DMS53 treated with DMSO at 0.1 percent for 48 hours (cell line): ENCODE results near the gene TUBB3.

Source experiments
- DNase-seq: peaks from one replicate; lab custom pipeline; 2025; ENCODE audit not compliant: unreplicated experiment; lab: John Stamatoyannopoulos, UW

TUBB3 gene

DNA sequence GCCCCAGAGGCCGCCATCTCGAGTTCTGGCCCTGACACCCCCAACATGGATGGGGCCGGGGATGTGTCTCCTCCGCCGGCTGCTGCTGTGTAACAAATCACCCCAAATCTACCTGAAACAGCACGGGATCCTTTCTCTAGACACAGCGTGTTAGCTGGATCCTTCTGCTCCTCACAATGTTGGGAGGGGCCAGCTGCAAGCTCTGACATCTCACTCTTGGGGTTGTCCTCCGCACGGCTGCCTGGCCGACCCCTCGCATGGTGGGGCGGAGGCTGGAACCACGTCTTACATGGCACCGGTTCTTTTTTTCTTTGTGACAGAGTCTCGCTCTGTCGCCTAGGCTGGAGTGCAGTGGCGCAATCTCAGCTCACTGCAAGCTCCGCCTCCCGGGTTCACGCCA is 13.8 kb downstream of the TUBB3 start:
- DNase-seq, result no peak

DNA sequence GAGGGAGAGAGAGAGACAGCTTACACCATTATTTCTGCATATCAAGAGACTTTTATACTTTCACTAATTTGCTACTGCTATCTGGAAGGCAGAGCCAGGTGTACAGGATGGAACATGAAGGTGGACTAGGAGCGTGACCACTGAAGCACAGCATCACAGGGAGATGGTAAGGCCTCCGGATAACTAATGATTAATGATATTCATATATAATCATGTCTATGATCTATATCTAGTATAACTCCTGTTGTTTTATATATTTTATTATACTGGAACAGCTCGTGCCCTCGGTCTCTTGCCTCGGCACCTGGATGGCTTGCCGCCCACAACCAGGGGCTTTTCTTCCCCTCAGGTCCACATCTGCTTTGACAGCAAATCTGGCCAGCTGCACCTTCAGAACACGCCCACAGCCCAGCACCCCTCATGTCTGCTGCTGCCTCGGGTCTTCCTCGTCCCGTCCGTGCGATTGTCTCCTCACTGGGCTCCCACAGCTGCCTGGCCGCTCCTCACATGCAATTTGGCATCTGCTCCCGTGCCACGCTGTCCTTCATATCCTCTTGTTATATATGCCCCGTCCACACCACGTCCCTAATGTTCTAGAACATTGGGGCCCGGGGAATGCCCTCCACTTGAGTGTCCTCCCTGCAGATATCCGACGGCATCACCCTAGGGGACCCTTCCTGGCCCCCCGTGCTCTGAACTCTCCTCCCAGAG is 15.2 kb downstream of the TUBB3 start:
- no peak for DNase-seq

DNA sequence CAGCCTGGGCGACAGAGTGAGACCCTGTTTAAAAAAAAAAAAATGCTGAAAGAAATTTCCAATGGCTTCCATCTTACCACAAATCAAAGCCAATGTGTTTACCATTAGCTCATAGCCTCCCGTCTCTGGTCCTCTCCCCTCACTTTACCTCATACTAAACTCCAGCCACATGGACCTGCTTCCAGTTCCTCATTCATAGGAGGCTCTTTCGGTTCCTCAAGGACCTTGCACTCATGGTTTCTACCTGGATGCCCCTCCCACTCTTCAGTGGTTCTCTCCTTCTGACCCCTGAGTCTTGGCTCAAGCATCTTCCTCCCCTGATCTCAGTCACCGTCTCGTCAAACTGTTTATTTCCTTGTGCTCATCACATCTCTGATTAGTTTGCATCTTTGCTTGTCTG is 21.6 kb downstream of the TUBB3 start:
- DNase-seq, result no peak

DNA sequence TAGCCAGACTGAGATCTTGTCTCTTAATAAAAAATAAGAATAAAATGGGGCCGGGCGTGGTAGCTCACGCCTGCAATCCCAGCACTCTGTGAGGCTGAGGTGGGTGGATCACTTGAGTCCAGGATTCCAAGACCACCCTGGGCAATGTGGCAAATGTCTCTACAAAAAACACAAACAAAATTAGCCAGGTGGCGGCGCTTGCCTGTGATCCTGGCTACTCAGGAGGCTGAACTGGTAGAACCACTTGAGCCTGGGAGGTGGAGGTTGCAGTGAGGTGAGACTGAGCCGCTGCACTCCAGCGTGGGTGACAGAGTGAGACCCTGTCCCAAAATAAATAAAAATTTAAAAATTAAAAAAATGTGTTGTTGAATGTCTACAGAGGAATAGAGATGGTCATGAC is 22.5 kb downstream of the TUBB3 start:
- peak; percentile 7 for DNase-seq

DNA sequence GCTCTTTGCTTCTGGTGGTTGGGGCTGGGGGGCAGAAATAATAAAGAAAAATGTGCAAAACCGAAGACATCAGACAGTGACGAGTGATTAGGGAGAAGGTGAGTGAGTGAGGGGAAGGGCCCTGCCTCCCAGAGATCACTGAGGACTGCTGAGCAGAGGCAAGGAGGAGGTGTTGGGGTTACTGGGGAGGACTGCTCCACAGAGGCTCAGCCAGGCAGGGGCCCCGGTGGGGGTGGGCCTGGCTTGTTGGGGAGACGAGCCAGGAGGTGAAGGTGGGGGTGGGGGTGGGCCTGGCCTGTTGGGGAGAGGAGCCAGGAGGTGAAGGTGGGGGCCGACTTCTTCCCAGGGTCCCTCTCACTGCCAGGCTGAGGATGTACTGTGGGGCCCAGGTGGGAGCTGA is 23.4 kb downstream of the TUBB3 start:
- no peak for DNase-seq

DNA sequence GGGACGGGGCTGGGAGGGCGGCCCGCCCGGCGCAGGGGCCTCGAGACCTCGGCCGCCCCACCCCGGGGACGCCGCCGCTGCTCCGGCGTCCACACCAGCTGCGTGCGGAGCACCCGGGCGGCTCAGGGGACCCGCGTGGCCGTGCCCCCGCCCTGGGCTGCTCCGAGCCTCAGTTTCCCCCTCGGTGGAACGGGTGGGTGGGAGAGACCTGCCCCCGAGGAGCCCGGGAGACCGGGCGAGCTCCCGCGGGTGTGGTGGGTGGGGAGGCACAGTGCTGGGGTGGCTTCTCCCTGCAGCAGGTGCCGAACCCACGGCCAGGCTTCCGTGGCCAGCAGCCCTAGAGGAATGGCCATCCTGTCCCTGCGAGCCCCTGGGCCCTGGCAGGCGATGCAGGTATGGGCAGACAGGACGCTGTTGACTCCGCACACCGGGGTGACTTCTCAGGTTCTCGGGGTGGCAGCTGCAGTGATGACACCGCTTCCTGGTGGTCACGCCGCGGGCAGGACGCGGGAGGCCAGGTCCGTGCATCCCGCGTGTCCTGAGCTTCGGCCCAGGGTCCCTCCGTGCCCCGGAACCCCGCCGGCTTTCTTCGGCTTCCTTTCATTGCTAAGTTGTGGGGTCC is 26.1 kb downstream of the TUBB3 start:
- no peak for DNase-seq

DNA sequence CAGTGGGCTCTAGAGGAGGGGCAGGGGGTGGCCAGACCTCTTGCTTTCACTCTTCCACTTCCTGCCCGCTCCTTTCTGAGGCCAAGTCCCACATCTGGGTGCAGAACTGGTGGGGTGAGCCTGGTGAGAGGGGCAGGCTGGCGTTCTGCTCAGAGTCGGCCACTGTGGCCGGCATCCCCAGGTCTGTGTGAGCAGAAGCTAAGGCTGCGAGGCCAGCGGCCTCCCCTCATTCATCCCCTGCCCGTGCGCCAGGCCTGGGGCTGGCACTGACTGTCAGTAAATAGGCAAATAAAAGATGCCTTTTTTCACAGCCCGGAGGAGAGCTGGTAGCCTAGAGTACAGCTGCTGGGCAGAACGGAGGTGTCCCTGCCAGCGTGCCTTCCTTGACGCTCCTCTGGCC is 26.6 kb downstream of the TUBB3 start:
- DNase-seq, result no peak

DNA sequence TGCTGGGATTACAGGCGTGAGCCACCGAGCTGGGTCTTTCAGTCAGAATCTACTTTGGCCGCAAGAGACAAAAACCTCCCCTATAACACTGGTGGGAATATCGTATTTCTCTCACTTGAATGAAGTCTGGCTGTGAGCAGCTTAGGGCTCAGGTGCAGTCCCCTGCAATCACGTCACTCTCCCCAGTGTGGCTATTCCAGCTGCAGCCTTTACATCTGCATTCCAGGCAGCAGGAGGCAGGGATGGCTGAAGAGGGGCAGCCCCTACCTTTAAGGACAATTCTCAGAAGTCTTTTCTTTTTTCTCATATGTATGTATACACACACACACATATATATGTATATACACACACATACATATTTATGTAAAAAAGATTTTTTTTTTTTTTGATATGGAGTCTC is 28.4 kb downstream of the TUBB3 start:
- DNase-seq, result no peak

DNA sequence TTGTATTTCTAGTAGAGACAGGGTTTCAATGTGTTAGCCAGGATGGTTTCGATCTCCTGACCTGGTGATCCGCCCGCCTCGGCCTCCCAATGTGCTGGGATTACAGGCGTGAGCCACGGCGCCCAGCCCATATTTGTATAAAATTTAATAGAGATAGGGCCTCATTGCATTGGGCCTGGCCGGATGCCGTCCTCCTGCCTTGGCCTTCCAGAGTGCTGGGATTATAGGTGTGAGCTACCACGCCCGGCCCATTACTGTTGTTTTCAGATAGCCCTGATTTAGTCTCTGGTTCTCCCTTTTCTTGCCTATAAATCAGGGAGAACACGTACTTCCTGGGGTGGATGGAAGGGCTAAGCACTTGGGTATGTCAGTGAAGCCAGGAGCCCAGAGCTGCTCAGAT is 28.9 kb downstream of the TUBB3 start:
- DNase-seq, result no peak

DNA sequence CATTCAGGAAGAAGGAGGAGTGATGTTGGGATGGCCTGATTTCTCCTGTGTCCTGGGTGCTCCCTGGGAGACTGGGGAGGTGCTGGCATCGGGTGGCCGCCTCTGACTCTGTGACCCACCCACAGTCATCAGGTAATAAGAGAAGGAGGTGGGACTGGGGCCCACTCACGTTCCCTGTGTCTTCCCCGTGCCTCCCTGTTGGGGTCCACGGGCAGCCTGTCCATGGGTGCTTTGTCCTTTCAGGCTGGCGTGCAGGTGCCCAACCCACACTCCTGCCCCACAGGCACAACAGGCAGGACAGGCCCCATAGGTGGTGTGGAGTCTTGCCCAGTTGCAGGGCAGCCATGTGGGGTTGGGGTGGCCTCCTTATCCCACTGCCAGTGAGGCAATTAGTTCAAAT is 29.4 kb downstream of the TUBB3 start:
- DNase-seq, result no peak

DNA sequence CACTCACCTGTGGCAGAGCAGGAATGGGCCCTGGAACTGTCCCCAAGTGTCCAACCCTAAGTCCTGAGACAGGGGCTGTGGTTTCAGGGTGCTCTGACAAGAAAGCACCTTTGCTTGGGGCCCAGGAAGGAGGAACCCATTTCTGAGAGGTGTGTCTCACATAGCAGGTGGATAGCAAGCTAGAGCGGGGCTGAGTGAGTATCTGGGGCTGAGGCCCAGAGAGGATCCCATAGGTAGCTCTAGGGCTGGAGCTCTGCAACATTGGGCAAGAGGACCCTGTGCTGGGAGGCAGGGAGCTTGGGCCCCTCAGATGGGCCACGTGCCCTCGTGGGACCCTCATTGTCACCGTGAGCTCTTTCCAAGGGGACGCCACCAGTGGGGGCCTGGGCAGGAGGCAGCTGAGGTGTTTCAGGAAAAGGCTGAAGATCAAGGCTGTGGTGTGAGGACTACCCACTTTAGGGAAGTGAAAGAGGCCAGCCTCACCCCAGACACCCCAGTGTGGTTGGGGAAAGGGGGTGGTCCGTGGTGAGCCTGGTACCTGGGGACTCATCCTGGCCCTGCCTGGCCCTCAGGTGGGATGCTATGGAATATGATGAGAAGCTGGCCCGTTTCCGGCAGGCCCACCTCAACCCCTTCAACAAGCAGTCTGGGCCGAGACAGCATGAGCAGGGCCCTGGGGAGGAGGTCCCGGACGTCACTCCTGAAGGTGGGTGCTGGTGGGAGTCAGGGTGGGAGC is 30.7 kb downstream of the TUBB3 start:
- DNase-seq, result no peak

DNA sequence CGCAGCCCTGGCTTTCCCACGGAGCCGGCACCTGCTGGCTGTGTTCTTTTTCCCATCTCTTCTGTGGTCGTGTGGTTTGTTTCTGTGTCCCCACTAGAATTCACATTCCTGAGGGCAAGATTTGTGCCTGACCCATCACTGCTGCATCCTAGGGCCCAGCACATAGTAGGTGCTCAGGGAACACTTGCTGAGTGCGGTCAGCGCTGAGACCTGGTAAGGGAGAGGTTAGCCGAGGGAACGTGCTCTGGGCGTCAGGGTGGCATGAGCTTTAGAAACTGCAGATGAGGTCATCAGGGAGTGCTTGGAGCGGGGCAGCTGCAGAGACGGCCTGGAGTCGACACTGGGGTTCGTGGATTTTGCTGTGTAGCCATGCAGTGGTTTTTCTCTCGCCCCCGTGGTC is 31.3 kb downstream of the TUBB3 start:
- no peak for DNase-seq

DNA sequence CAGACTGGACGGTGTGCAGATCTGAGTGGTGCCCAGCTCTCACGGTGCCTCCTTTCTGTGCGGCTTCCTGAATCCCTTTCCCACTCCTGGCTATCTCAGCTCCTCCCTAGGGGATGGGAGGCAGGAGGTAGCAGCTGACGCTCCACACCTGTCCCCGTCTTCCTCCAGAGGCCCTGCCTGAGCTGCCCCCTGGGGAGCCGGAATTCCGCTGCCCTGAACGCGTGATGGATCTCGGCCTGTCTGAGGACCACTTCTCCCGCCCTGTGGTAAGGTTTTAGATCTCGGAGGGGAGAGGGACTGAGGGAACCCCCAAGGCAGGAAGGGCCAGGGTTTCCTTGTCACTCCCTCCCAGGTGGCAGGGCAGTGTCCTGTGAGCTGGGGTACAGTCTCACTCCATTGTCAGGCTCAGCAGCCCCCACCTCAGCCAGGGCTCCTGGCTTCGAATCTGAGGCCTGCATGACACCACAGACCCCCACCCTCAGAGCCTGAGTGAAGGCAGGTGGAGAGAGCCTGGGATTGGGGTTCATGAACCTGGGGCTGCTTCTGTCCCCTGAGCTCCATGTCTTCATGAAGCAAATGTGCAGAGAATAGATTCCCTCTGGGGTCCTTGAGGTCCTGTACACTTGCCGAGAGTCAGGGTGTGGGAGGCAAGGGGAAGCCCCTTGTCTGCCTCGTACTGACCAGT is 32.0 kb downstream of the TUBB3 start:
- no peak for DNase-seq

DNA sequence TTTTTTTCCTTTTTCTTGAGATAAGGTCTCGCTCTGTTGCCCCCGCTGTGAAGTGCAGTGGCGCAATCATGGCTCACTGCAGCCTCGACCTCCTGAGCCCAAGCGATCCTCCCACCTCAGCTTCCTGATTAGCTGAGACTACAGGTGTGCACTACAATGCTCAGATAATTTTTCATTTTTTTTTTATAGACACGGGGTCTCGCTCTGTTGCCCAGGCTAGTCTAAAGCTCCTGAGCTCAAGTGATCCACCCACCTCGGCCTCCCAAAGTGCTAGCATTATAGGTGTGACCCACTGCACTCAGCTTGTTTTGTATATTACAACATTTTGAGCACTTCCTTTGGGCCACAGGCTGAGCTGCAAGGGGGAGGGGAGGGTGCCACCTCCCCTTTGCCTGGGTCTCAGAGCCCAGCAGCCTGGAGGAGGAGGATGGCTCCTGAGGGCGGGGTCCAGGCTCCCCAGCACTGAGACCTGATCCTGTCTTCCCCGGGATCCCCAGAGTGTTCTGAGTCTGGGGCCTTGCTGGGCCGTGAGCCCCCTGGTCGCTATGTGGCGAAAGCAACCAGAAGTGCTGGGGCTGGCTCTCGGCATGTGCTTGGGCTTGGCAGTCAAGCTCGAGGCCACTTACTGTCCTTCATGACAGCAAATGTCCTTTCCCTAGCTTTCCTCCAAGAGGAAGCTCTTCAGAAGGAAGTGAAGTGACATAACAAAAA is 33.5 kb downstream of the TUBB3 start:
- no peak for DNase-seq

DNA sequence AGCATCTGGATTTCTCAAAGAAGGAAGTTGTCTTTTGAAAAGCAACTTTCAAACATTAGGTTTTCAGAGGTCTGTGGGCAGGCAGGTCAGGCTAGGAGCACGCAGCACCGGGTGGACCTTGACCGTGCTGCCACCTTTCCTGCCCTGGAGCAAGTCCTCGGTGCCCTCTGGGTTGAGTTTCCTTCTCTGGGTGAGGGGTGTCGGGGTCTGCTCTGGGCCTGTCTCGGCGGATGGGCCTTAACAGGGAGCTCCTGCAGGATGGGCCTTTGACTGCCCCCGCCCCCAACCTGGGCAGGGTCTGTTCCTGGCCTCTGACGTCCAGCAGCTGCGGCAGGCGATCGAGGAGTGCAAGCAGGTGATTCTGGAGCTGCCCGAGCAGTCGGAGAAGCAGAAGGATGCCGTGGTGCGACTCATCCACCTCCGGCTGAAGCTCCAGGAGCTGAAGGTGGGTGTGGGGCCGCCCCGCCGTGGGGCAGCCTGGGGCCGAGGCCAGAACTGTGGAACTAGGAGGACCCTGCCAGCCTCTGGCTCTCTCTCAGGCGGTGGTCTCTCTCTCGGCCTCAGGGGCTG is 34.2 kb downstream of the TUBB3 start:
- DNase-seq, result no peak

DNA sequence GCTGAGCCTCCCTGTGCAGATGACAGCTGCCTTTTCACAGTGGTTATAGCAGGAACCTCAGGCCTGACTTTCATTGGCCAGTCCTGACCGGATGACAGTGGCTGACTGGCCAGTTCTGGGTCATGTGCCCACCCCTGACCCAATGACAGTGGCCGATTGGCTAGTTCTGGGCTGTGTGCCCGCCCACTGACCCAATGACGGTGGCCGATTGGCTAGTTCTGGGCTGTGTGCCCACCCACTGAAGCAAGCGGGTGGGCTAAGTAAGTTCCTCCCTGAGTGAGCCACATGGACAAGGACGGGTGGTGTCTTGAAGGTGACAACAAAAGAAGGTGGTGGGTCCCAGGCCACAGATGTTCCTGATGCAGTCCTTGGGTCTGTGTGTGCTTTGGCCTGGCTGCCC is 34.9 kb downstream of the TUBB3 start:
- no peak for DNase-seq

DNA sequence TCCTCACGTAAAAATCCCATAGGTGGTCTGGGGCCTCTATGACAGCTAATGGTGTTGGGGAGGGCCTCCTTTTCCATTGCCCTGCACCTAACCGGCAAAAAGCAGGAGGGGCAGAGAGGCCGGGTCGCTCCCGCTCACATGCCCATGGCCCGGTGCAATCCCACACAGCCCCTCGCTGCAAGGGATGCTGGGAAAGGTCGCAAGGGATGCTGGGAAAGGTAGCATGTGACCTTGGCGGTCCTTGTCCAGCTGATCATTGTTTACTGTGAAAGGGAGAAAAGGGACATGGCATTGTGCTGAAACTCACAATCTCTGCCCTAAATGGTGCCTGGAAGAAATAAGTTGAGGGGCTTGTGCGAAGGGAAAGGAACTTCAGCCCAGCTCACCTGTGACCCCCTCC is 35.5 kb downstream of the TUBB3 start:
- no peak for DNase-seq

DNA sequence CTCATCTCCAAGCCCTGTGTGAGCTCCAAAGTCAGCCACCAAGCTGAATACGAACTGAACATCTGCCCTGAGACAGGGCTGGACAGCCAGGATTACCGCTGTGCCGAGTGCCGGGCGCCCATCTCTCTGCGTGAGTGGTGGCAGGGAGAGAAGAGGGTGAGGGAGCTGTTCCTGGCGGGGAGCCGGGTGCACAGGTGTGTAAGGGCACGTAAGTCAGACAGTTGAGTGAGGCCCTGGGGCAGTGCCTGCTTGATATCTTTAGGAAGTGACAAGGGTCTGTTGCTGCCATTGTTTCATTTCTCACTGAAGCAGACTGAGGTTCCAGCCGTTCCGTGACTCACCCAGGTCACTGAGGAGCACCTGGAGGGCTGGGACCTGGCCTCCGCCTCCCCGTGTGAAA is 37.8 kb downstream of the TUBB3 start:
- no peak for DNase-seq

DNA sequence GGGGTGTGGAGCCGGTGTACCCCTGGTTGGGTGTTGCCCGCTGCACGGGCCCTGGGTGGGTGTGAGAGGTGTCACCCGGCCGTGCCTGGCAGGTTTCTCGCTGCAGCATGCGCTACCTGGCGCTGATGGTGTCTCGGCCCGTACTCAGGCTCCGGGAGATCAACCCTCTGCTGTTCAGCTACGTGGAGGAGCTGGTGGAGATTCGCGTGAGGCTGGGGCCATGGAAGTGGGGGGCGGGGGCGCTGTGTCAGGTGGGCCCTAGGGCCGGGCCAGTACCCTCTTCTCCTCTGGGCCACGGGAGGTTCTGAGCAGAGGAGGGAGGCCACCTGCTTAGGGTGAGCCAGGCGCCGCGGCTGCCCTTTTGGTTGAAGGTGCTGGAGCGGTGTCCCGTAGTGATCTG is 38.8 kb downstream of the TUBB3 start:
- no peak for DNase-seq

DNA sequence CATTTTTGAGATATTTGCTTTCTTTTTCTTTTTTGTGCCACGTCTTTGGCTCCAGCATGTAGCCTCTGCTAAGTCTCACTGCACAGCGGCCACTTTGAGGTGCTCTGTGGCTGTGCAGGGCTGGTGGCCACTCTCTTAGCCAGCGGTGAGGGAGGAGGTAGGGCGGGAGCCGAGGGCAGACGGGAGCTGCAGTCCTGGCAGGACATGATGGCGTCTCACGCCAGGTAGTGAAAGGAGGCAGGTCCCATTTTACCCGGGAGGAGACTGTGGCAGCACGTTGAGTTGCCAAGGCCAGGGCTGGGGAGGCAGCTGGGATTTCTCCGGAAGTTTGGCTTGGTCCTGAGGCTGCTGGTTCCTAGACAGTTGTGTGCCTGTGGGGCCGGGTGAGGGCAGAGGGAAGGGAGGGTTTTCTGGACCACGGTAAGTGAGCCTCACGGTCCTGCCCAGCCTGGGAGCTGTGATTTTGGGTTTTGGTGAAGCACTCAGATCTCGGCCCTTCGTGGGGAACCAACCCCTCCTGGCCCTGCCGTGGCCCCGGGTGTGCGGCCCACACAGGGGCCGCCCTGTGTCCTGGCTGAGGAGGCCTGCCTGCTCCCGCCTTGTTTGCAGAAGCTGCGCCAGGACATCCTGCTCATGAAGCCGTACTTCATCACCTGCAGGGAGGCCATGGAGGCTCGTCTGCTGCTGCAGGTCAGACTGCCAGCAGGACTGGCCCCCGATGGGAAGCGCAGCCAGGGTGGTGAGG is 39.8 kb downstream of the TUBB3 start:
- DNase-seq, result no peak
